A549 (cell line): ENCODE results near the gene TUBB6.

Source experiments
- CHD2 ChIP-seq: fragments of 150-350 bp; IDR thresholded peaks from 2 replicates; pipeline ENCODE4 v1.6.1; 2014; ENCODE audit warnings: low read length; ENCODE audit not compliant: partially characterized antibody
- CHD4 ChIP-seq: fragments of 200-600 bp; sonication (generic); IDR thresholded peaks from 2 replicates; pipeline ENCODE4 v1.6.1; 2016; ENCODE audit warnings: antibody characterized with exemption, mild to moderate bottlenecking, borderline replicate concordance
- CTCF ChIP-seq: fragments of >200 bp; sonication (Bioruptor Twin); formaldehyde crosslinking; IDR thresholded peaks from 3 replicates; pipeline ENCODE4 v1.5.1; 2016
- EP300 ChIP-seq, 2 experiments: fragments of >200 bp; sonication (Bioruptor Twin); formaldehyde crosslinking; IDR thresholded peaks; 2 replicates in 1 of 2; 3 replicates in 1 of 2; pipeline ENCODE4 v1.6.1; 2016 to 2017
- JUN ChIP-seq, 2 experiments: fragments of >200 bp; sonication (Bioruptor Twin); formaldehyde crosslinking; IDR thresholded peaks; 2 replicates in 1 of 2; 3 replicates in 1 of 2; pipeline ENCODE4 v1.6.1; 2016 to 2017
- MAZ ChIP-seq: fragments of 150-350 bp; IDR thresholded peaks from 2 replicates; pipeline ENCODE4 v1.6.1; 2014; ENCODE audit warnings: antibody characterized with exemption, low read depth, low read length, borderline replicate concordance
- POLR2A ChIP-seq: IDR thresholded peaks from 2 replicates; pipeline ENCODE4 v1.6.1; 2012; ENCODE audit warnings: mild to moderate bottlenecking, low read length
- POLR2AphosphoS2 ChIP-seq: conservative IDR thresholded peaks from 2 replicates; pipeline ENCODE4 v1.6.1; 2012; ENCODE audit warnings: low read length, improper control_type of control experiment, inconsistent platforms
- RAD21 ChIP-seq, 2 experiments: fragments of >200 bp in 1 of 2; sonication (Bioruptor Twin) in 1 of 2; formaldehyde crosslinking in 1 of 2; IDR thresholded peaks in 1 of 2; conservative IDR thresholded peaks in 1 of 2; 2 replicates in 1 of 2; 3 replicates in 1 of 2; pipeline ENCODE4 v1.6.1; 2012 to 2018; ENCODE audit warnings: inconsistent platforms in 1 of 2
- TF ChIP-seq, protein P1 (sequence below): fragments of 150-350 bp; IDR thresholded peaks from 2 replicates; pipeline ENCODE4 v1.6.1; 2014; ENCODE audit warnings: low read depth, mild to moderate bottlenecking, low read length
- TF ChIP-seq, protein P2 (sequence below): fragments of 200-600 bp; sonication (generic); IDR thresholded peaks from 2 replicates; pipeline ENCODE4 v1.6.1; 2016; ENCODE audit warnings: antibody characterized with exemption, mild to moderate bottlenecking, moderate library complexity

- TF ChIP-seq EP300 (IDR thresholded peaks at IDR 0.05) (no peak), RAD21 (conservative IDR thresholded peaks at IDR 0.05 in 1 of 2, IDR thresholded peaks at IDR 0.05 in 1 of 2) (no peak), CTCF (no peak), JUN (IDR thresholded peaks at IDR 0.05) (no peak), POLR2AphosphoS2 (no peak), POLR2A (no peak), CHD4 (no peak), CHD2 (no peak), MAZ (no peak)
- TF ChIP-seq, protein P1, sequence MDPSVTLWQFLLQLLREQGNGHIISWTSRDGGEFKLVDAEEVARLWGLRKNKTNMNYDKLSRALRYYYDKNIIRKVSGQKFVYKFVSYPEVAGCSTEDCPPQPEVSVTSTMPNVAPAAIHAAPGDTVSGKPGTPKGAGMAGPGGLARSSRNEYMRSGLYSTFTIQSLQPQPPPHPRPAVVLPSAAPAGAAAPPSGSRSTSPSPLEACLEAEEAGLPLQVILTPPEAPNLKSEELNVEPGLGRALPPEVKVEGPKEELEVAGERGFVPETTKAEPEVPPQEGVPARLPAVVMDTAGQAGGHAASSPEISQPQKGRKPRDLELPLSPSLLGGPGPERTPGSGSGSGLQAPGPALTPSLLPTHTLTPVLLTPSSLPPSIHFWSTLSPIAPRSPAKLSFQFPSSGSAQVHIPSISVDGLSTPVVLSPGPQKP: no peak
- TF ChIP-seq, protein P2, sequence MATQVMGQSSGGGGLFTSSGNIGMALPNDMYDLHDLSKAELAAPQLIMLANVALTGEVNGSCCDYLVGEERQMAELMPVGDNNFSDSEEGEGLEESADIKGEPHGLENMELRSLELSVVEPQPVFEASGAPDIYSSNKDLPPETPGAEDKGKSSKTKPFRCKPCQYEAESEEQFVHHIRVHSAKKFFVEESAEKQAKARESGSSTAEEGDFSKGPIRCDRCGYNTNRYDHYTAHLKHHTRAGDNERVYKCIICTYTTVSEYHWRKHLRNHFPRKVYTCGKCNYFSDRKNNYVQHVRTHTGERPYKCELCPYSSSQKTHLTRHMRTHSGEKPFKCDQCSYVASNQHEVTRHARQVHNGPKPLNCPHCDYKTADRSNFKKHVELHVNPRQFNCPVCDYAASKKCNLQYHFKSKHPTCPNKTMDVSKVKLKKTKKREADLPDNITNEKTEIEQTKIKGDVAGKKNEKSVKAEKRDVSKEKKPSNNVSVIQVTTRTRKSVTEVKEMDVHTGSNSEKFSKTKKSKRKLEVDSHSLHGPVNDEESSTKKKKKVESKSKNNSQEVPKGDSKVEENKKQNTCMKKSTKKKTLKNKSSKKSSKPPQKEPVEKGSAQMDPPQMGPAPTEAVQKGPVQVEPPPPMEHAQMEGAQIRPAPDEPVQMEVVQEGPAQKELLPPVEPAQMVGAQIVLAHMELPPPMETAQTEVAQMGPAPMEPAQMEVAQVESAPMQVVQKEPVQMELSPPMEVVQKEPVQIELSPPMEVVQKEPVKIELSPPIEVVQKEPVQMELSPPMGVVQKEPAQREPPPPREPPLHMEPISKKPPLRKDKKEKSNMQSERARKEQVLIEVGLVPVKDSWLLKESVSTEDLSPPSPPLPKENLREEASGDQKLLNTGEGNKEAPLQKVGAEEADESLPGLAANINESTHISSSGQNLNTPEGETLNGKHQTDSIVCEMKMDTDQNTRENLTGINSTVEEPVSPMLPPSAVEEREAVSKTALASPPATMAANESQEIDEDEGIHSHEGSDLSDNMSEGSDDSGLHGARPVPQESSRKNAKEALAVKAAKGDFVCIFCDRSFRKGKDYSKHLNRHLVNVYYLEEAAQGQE: no peak
Observed at GRCh38 chr18:12287131-12287681, 20.8 kb upstream of the TUBB6 start.
